H54 (cell line): Measurements from ENCODE around the gene GPR83.

Experiments used
- DNase-seq: peaks from one replicate; pipeline ENCODE4 v3.0.0; 2011; ENCODE audit warnings: low spot score, mixed read lengths; ENCODE audit not compliant: insufficient read length
- FAIRE-seq: peaks from 3 replicates; lab custom pipeline; 2011; peaks lifted over from hg19 to GRCh38; lab: Jason Lieb, UNC
- POLR2A ChIP-seq: IDR thresholded peaks from 2 replicates; pipeline ENCODE4 v1.6.1; 2011; ENCODE audit warnings: low read depth, mild to moderate bottlenecking, low read length

The GPR83 gene

DNA sequence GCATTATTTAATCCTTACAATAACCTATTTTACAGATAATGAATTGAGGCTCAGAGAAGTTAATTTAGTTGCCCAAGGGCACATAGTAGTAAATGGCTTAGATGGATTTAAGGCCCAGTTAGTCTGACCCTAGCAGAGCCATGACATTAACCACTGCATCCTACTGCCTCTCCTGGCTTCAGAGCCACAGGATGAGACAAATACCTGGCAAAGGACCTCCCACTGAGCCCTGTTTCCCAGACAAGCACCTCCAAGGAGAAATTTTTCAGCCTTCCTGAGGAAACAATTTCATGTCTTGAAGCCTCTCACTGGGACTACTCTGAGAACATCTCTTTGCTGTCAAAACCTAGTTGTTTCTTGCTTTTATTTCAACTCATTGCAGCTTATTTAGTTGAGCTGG, 68.4 kb downstream of the GPR83 start:
- no peak for FAIRE-seq
- no peak for TF ChIP-seq POLR2A
- no peak for DNase-seq

DNA sequence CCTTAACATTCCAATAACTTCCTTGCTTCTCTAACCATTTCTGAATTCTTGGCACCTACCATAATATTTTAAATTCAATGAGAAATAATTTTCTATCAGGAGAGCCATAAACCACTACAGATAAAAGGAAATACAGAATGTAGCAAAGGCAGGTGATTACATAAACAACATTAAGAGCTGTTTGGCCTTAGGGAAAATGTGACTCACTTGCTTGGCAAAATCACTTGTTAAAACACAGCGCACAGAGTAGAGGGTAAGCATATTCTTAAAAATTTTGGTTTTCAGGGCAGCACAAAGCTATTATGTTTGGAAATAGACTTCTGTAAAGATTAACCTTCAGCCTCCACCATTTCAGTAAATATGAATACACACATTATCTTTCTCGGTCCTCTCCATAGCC, 70.4 kb downstream of the GPR83 start:
- no peak for FAIRE-seq
- no peak for DNase-seq
- no peak for TF ChIP-seq POLR2A

DNA sequence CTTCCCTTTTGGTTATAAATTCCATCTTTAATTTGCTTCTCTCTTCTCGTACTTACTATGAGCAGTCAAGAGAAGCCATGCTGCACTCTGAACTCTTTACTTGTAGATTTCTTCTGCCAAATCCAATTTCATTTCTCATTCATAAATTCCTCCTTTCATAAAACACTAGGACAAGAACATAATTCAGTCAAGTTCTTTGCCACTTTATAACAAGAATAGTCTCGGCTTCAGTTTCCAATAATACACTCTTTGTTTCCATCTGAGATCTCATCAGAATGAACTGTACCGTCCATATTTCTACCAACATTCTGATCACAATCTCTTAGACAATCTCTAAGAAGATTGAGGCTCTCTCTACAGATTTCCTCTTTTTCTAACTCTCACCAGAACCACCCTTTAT, 71.7 kb downstream of the GPR83 start:
- DNase-seq: no peak
- no peak for FAIRE-seq
- TF ChIP-seq POLR2A: no peak

DNA sequence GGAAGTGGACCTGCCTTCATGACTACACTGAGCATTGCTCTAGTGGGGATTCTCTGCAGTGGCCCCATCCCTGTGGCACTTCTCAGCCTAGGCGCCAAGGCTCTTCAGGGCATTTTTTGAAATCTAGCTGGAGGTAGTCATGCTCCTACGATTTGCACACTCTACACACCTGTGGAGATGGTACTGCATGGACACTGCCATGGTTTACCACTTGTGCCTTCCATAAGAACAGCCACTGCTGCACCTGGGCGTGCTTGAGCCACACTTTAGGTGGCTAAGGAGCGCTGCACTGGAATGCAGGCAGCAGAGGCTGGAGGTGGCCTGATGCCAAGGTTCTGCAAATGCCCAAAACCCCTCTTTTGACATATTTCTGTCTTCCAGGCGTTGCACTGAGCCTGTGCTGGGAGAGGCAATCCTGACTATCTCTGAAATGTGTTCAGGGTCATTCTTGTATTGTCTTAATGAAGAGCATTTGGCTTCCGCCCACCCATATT, 72.6 kb downstream of the GPR83 start:
- FAIRE-seq (no peak), DNase-seq (no peak)
- TF ChIP-seq POLR2A: no peak
